Liver (tissue), 9 donors: ENCODE results near the gene PANK2. TPM values are rescaled to one million over a fixed set of nuclear protein-coding genes. Genes with fewer than 3 reads are reported as not detected.

Experiments used
- DNase-seq: peaks from one replicate; pipeline ENCODE4 v3.0.0-alpha.2; 2017; ENCODE audit warnings: low spot score
- H3K27ac ChIP-seq, 2 donors: one replicate each; pipeline ENCODE4 v1.7.0; 2013; ENCODE audit warnings: inconsistent platforms in 2 of 2, low read length in 2 of 2, control low read depth in 1 of 2, low read depth in 1 of 2, mild to moderate bottlenecking in 1 of 2
- H3K27me3 ChIP-seq, 4 donors: one replicate each; pipeline versions ENCODE4 v1.6.1 to v1.7.0; 2013; ENCODE audit warnings: low read length in 3 of 4, inconsistent platforms in 1 of 4, mild to moderate bottlenecking in 1 of 4, moderate library complexity in 1 of 4; ENCODE audit not compliant: control insufficient read depth in 4 of 4, insufficient read depth in 4 of 4
- H3K36me3 ChIP-seq, 4 donors: one replicate each; pipeline versions ENCODE4 v1.6.1 to v1.7.0; 2013; ENCODE audit warnings: low read length in 3 of 4, mild to moderate bottlenecking in 3 of 4, low read depth in 1 of 4, moderate library complexity in 1 of 4; ENCODE audit not compliant: control insufficient read depth in 4 of 4, insufficient read depth in 3 of 4
- H3K4me1 ChIP-seq, 4 donors: one replicate each; pipeline versions ENCODE4 v1.6.1 to v1.7.0; 2013; ENCODE audit warnings: low read length in 3 of 4, mild to moderate bottlenecking in 3 of 4, moderate library complexity in 1 of 4; ENCODE audit not compliant: control insufficient read depth in 4 of 4, insufficient read depth in 4 of 4
- H3K4me3 ChIP-seq, 3 donors: one replicate each; pipeline versions ENCODE4 v1.6.1 to v1.7.0; 2013; ENCODE audit warnings: low read length in 3 of 3, control low read depth in 1 of 3, low read depth in 1 of 3, mild to moderate bottlenecking in 1 of 3
- H3K9ac ChIP-seq, 2 donors: one replicate each; pipeline ENCODE4 v1.7.0; 2013; ENCODE audit warnings: low read length in 2 of 2, mild to moderate bottlenecking in 2 of 2, moderate library complexity in 2 of 2, control low read depth in 1 of 2, low read depth in 1 of 2
- H3K9me3 ChIP-seq, 4 donors: one replicate each; pipeline versions ENCODE4 v1.6.1 to v1.7.0; 2013; ENCODE audit warnings: low read length in 3 of 4; ENCODE audit not compliant: control insufficient read depth in 4 of 4
- ATF3 ChIP-seq: IDR thresholded peaks from 2 replicates; pipeline ENCODE4 v1.6.1; 2016; ENCODE audit warnings: antibody characterized with exemption
- CTCF ChIP-seq: fragments of 150-350 bp; IDR thresholded peaks from 2 replicates; pipeline ENCODE4 v1.5.1; 2017; ENCODE audit warnings: improper control_type of control experiment, low read depth, low read length; ENCODE audit not compliant: missing input control
- EGR1 ChIP-seq, 2 donors: IDR thresholded peaks; 2 replicates each; pipeline ENCODE4 v1.6.1; 2016 to 2018; ENCODE audit warnings: antibody characterized with exemption in 2 of 2, low read depth in 2 of 2
- FOXA1 ChIP-seq: IDR thresholded peaks from 2 replicates; pipeline ENCODE4 v1.6.1; 2016; ENCODE audit warnings: antibody characterized with exemption
- FOXA2 ChIP-seq: IDR thresholded peaks from 2 replicates; pipeline ENCODE4 v1.6.1; 2016; ENCODE audit warnings: antibody characterized with exemption
- GABPA ChIP-seq, 2 donors: IDR thresholded peaks in 1 of 2; conservative IDR thresholded peaks in 1 of 2; 2 replicates each; pipeline ENCODE4 v1.6.1; 2016; ENCODE audit warnings: antibody characterized with exemption in 2 of 2, mild to moderate bottlenecking in 1 of 2, moderate library complexity in 1 of 2
- HNF4A ChIP-seq, 2 donors: conservative IDR thresholded peaks; 2 replicates each; pipeline ENCODE4 v1.6.1; 2016; ENCODE audit warnings: antibody characterized with exemption in 2 of 2, mild to moderate bottlenecking in 2 of 2
- HNF4G ChIP-seq: IDR thresholded peaks from 2 replicates; pipeline ENCODE4 v1.6.1; 2016; ENCODE audit warnings: antibody characterized with exemption
- JUND ChIP-seq, 2 donors: IDR thresholded peaks; 2 replicates each; pipeline ENCODE4 v1.6.1; 2016; ENCODE audit warnings: antibody characterized with exemption in 2 of 2
- RAD21 ChIP-seq, 2 donors: IDR thresholded peaks; 2 replicates each; pipeline ENCODE4 v1.6.1; 2016; ENCODE audit warnings: antibody characterized with exemption in 2 of 2, mild to moderate bottlenecking in 2 of 2
- REST ChIP-seq: IDR thresholded peaks from 2 replicates; pipeline ENCODE4 v1.6.1; 2016; ENCODE audit warnings: antibody characterized with exemption, mild to moderate bottlenecking
- RXRA ChIP-seq, 2 donors: IDR thresholded peaks; 2 replicates each; pipeline ENCODE4 v1.6.1; 2017 to 2018; ENCODE audit warnings: antibody characterized with exemption in 2 of 2, mild to moderate bottlenecking in 1 of 2
- SP1 ChIP-seq: IDR thresholded peaks from 2 replicates; pipeline ENCODE4 v1.6.1; 2018; ENCODE audit warnings: antibody characterized with exemption, mild to moderate bottlenecking
- TAF1 ChIP-seq: conservative IDR thresholded peaks from 2 replicates; pipeline ENCODE4 v1.6.1; 2016; ENCODE audit warnings: antibody characterized with exemption, mild to moderate bottlenecking
- YY1 ChIP-seq: IDR thresholded peaks from 2 replicates; pipeline ENCODE4 v1.6.1; 2016; ENCODE audit warnings: antibody characterized with exemption, mild to moderate bottlenecking
- WGBS: extraction: QIAGEN DNeasy Blood & Tissue Kit; methylation state at CpG from one replicate; pipeline ENCODE4 v1.1.7; 2013; 5-methylcytosine and 5-hydroxymethylcytosine counted together
- polyA plus RNA-seq, 2 donors: library from polyadenylated mRNA; stranded (reverse) in 1 of 2; unstranded in 1 of 2; fragments of 200-250 nt in 1 of 2; fragments of >200 nt in 1 of 2; fragmentation: Nextera tagmentation in 1 of 2; extraction: Ambion mirVana in 1 of 2; gene quantifications; one replicate each; pipeline versions ENCODE4 v1.2.1 to v1.2.3, GENCODE V29; 2013 to 2015
- total RNA-seq, 2 donors: library from RNA; depleted of rRNA; stranded (reverse); fragments of >200 nt; gene quantifications; one replicate each; pipeline ENCODE4 v1.2.3, GENCODE V29; 2014
- TF ChIP-seq, protein P1 (sequence below): IDR thresholded peaks from 2 replicates; pipeline ENCODE4 v1.6.1; 2016; ENCODE audit warnings: antibody characterized with exemption
- TF ChIP-seq, protein P2 (sequence below): IDR thresholded peaks from 2 replicates; pipeline ENCODE4 v1.6.1; 2016; ENCODE audit warnings: antibody characterized with exemption
- donor health status: healthy.
- donor health status: healthy.
- donor health status: healthy.
- donor health status: healthy.
- donor health status: healthy.

Gene PANK2
- total and polyA plus RNA-seq, 4 donors, result 10.6 to 27.7 (median 15.9) TPM

- H3K4me3 ChIP-seq, result no peak overlapping the region
- no peaks in the 10 kb centered on the region for H3K27me3 ChIP-seq
- peaks cover 0 to 2% (median 2%) of the 10 kb centered on the region in 4 donors for H3K4me1 ChIP-seq
- no peak overlapping the region for H3K9ac ChIP-seq
- no peak overlapping the region for H3K27ac ChIP-seq
- no peaks in the 10 kb centered on the region for H3K9me3 ChIP-seq
- no peak for DNase-seq
- TF ChIP-seq HNF4A (conservative IDR thresholded peaks at IDR 0.05) (no peak), YY1 (no peak), CTCF (no peak), SP1 (no peak), GABPA (IDR thresholded peaks at IDR 0.05 in 1 of 2, conservative IDR thresholded peaks at IDR 0.05 in 1 of 2) (no peak), REST (no peak), TAF1 (no peak), RAD21 (IDR thresholded peaks at IDR 0.05) (no peak), ATF3 (no peak)
- TF ChIP-seq, protein P1, sequence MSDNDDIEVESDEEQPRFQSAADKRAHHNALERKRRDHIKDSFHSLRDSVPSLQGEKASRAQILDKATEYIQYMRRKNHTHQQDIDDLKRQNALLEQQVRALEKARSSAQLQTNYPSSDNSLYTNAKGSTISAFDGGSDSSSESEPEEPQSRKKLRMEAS, result no peak
- peaks cover 15 to 48% (median 40%) of the 10 kb centered on the region in 4 donors for H3K36me3 ChIP-seq
Measured at GRCh38 chr20:3909952-3910366, 20.8 kb downstream of the PANK2 start.

DNA sequence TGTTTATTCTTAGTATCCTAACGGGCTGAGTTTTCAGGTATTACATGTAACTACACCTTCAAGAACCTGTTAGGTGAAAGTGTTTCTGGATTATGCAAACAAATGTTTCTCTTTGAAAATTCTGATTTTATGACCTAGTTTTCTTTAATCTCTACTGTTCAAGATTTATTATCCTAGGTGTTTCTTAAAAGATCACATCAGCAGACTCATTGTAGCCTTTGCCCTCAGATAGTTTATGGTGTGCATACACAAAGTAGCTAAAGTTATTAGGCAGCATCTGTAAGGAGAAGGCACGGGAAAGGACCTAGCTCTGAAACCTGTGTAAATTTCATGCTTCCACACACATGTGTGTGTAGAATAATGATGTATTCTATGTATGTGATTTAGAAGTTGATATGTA is 21.7 kb downstream of the PANK2 start:
- H3K4me1 ChIP-seq, result no peaks in the 10 kb centered on the region
- H3K27me3 ChIP-seq, result no peaks in the 10 kb centered on the region
- DNase-seq, result no peak
- H3K36me3 ChIP-seq, result peaks cover 15 to 51% (median 41%) of the 10 kb centered on the region in 4 donors
- H3K27ac ChIP-seq, result no peak overlapping the region
- 86% methylated on average over 2 of the region's 2 CpGs for WGBS
- no peak overlapping the region for H3K4me3 ChIP-seq
- no peak for TF ChIP-seq HNF4G
- TF ChIP-seq, protein P2, sequence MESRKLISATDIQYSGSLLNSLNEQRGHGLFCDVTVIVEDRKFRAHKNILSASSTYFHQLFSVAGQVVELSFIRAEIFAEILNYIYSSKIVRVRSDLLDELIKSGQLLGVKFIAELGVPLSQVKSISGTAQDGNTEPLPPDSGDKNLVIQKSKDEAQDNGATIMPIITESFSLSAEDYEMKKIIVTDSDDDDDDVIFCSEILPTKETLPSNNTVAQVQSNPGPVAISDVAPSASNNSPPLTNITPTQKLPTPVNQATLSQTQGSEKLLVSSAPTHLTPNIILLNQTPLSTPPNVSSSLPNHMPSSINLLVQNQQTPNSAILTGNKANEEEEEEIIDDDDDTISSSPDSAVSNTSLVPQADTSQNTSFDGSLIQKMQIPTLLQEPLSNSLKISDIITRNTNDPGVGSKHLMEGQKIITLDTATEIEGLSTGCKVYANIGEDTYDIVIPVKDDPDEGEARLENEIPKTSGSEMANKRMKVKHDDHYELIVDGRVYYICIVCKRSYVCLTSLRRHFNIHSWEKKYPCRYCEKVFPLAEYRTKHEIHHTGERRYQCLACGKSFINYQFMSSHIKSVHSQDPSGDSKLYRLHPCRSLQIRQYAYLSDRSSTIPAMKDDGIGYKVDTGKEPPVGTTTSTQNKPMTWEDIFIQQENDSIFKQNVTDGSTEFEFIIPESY, result no peak
- TF ChIP-seq RAD21 (IDR thresholded peaks at IDR 0.05), result no peak
- TF ChIP-seq RXRA (IDR thresholded peaks at IDR 0.05), result no peak
- no peak for TF ChIP-seq CTCF
- no peak for TF ChIP-seq TAF1
- no peak for TF ChIP-seq FOXA2
- TF ChIP-seq, protein P1, result no peak
- no peak for TF ChIP-seq FOXA1
- no peak for TF ChIP-seq GABPA (IDR thresholded peaks at IDR 0.05 in 1 of 2, conservative IDR thresholded peaks at IDR 0.05 in 1 of 2)
- no peak for TF ChIP-seq EGR1 (IDR thresholded peaks at IDR 0.05; ENCODE audit: low read depth in 2 of 2)
- no peak for TF ChIP-seq JUND (IDR thresholded peaks at IDR 0.05)
- TF ChIP-seq HNF4A (conservative IDR thresholded peaks at IDR 0.05), result no peak
- H3K9me3 ChIP-seq, result no peaks in the 10 kb centered on the region
- H3K9ac ChIP-seq, result no peak overlapping the region
